Astrocyte (in vitro differentiated cells and primary cell): ENCODE measurements around the gene NFATC4. TPM values are rescaled to one million over a fixed set of nuclear protein-coding genes. Genes with fewer than 3 reads are reported as not detected.

Experiments used
- DNase-seq: peaks from one replicate; pipeline ENCODE4 v3.0.0-alpha.2; 2010; ENCODE audit warnings: low read depth
- FAIRE-seq: peaks from 2 replicates; lab custom pipeline; 2011; peaks lifted over from hg19 to GRCh38; lab: Jason Lieb, UNC
- H2AFZ ChIP-seq: 2 replicates; pipeline ENCODE4 v1.6.0; 2012; ENCODE audit warnings: low read depth, low read length, inconsistent platforms
- H3K27ac ChIP-seq: 2 replicates; pipeline ENCODE4 v1.5.1; 2011; ENCODE audit warnings: low read depth, low read length, inconsistent platforms
- H3K27me3 ChIP-seq: 2 replicates; pipeline ENCODE4 v1.6.0; 2011; ENCODE audit warnings: low read length, inconsistent platforms; ENCODE audit not compliant: insufficient read depth
- H3K36me3 ChIP-seq: 2 replicates; pipeline ENCODE4 v1.5.1; 2011; ENCODE audit warnings: low read length, inconsistent platforms; ENCODE audit not compliant: insufficient read depth
- H3K4me1 ChIP-seq: 2 replicates; pipeline ENCODE4 v1.5.1; 2011; ENCODE audit warnings: low read length, inconsistent platforms; ENCODE audit not compliant: insufficient read depth
- H3K4me2 ChIP-seq: 2 replicates; pipeline ENCODE4 v1.6.0; 2012; ENCODE audit warnings: low read length, inconsistent platforms
- H3K4me3 ChIP-seq: 2 replicates; pipeline ENCODE4 v1.5.1; 2011; ENCODE audit warnings: low read depth, mild to moderate bottlenecking, low read length, inconsistent platforms; ENCODE audit not compliant: insufficient read depth
- H3K79me2 ChIP-seq: 2 replicates; pipeline ENCODE4 v1.6.0; 2012; ENCODE audit warnings: mild to moderate bottlenecking, low read length, inconsistent platforms; ENCODE audit not compliant: insufficient read depth
- H3K9ac ChIP-seq: 2 replicates; pipeline ENCODE4 v1.6.0; 2012; ENCODE audit warnings: mild to moderate bottlenecking, low read length, inconsistent platforms
- H3K9me3 ChIP-seq: 2 replicates; pipeline ENCODE4 v1.5.1; 2012; ENCODE audit warnings: low read depth, mild to moderate bottlenecking, low read length, inconsistent platforms; ENCODE audit not compliant: insufficient read depth
- H4K20me1 ChIP-seq: 2 replicates; pipeline ENCODE4 v1.6.0; 2012; ENCODE audit warnings: low read length, inconsistent platforms; ENCODE audit not compliant: insufficient read depth
- H3K27ac Mint-ChIP-seq: one replicate; pipeline ENCODE4 v1.8.0; 2021; ENCODE audit warnings: mild to moderate bottlenecking, mixed read lengths; ENCODE audit not compliant: unreplicated experiment
- H3K27me3 Mint-ChIP-seq: one replicate; pipeline ENCODE4 v1.8.0; 2021; ENCODE audit warnings: low read depth, mixed read lengths; ENCODE audit not compliant: unreplicated experiment
- H3K36me3 Mint-ChIP-seq: one replicate; pipeline ENCODE4 v1.8.0; 2021; ENCODE audit warnings: low read depth, mixed read lengths; ENCODE audit not compliant: unreplicated experiment
- H3K4me1 Mint-ChIP-seq: one replicate; pipeline ENCODE4 v1.8.0; 2021; ENCODE audit warnings: low read depth, mixed read lengths; ENCODE audit not compliant: unreplicated experiment
- H3K4me3 Mint-ChIP-seq: one replicate; pipeline ENCODE4 v1.8.0; 2021; ENCODE audit warnings: mild to moderate bottlenecking, moderate library complexity, mixed read lengths; ENCODE audit not compliant: unreplicated experiment
- H3K9me3 Mint-ChIP-seq: one replicate; pipeline ENCODE4 v1.8.0; 2021; ENCODE audit warnings: mild to moderate bottlenecking, mixed read lengths; ENCODE audit not compliant: unreplicated experiment
- CTCF ChIP-seq: IDR thresholded peaks from 2 replicates; pipeline ENCODE4 v1.5.1; 2011; ENCODE audit warnings: low read depth, mild to moderate bottlenecking, inconsistent platforms, low read length, moderate library complexity; ENCODE audit not compliant: insufficient read depth
- EZH2 ChIP-seq: IDR thresholded peaks from 2 replicates; pipeline ENCODE4 v1.6.1; 2012; ENCODE audit warnings: mild to moderate bottlenecking, low read length, inconsistent platforms; ENCODE audit not compliant: insufficient read depth
- total RNA-seq: library from RNA; stranded (reverse); gene quantifications from 2 replicates; pipeline ENCODE4 v1.2.1, GENCODE V29; 2021

Gene NFATC4
- total RNA-seq, 1 donor from 2014 or later = 61.9 TPM

- H4K20me1 ChIP-seq = no peaks in the 10 kb centered on the region
- TF ChIP-seq EZH2 (no peak), CTCF (no peak)
- DNase-seq = no peak
- no peak overlapping the region for H3K27ac Mint-ChIP-seq
- H3K9ac ChIP-seq = no peak overlapping the region
- H3K4me1 ChIP-seq = no peaks in the 10 kb centered on the region
- H3K4me3 Mint-ChIP-seq = no peak overlapping the region
- H3K4me1 Mint-ChIP-seq = no peaks in the 10 kb centered on the region
- H3K27me3 ChIP-seq = peaks cover 26% of the 10 kb centered on the region
- peaks cover 19% of the 10 kb centered on the region for H3K27me3 Mint-ChIP-seq
- H3K9me3 ChIP-seq = no peaks in the 10 kb centered on the region
- FAIRE-seq = no peak
- no peak overlapping the region for H3K4me3 ChIP-seq
- no peak overlapping the region for H2AFZ ChIP-seq
- H3K4me2 ChIP-seq = no peak overlapping the region
- H3K36me3 ChIP-seq = no peaks in the 10 kb centered on the region
- peaks cover 17% of the 10 kb centered on the region for H3K36me3 Mint-ChIP-seq
- H3K27ac ChIP-seq = no peak overlapping the region
- H3K9me3 Mint-ChIP-seq = peaks cover 2% of the 10 kb centered on the region
- H3K79me2 ChIP-seq = no peaks in the 10 kb centered on the region
These were observed 50.0 kb downstream of the NFATC4 start for GRCh38 chr14:24417832-24418491.

- TF ChIP-seq CTCF = no peak
- TF ChIP-seq EZH2 = no peak
- no peaks in the 10 kb centered on the region for H3K4me1 ChIP-seq
- no peak overlapping the region for H3K9ac ChIP-seq
- no peaks in the 10 kb centered on the region for H3K36me3 ChIP-seq
- DNase-seq (no peak), FAIRE-seq (no peak)
- no peak overlapping the region for H2AFZ ChIP-seq
- H3K4me2 ChIP-seq = no peak overlapping the region
- H3K9me3 Mint-ChIP-seq = peaks cover 2% of the 10 kb centered on the region
- peaks cover 17% of the 10 kb centered on the region for H3K36me3 Mint-ChIP-seq
- no peaks in the 10 kb centered on the region for H3K9me3 ChIP-seq
- H3K4me3 ChIP-seq = no peak overlapping the region
- no peak overlapping the region for H3K27ac ChIP-seq
- H4K20me1 ChIP-seq = no peaks in the 10 kb centered on the region
- H3K4me1 Mint-ChIP-seq = no peaks in the 10 kb centered on the region
- peaks cover 19% of the 10 kb centered on the region for H3K27me3 Mint-ChIP-seq
- H3K27ac Mint-ChIP-seq = no peak overlapping the region
- H3K79me2 ChIP-seq = no peaks in the 10 kb centered on the region
- H3K4me3 Mint-ChIP-seq = no peak overlapping the region
- H3K27me3 ChIP-seq = peaks cover 29% of the 10 kb centered on the region
These were observed 50.5 kb downstream of the NFATC4 start for GRCh38 chr14:24418492-24418873.

GRCh38 chr14:24422261-24422660 lies 54.3 kb downstream of the NFATC4 start:
- Mint-ChIP-seq H3K27ac (no peak overlapping the region), H3K27me3 (peaks cover 15% of the 10 kb centered on the region), H3K4me1 (peaks cover 15% of the 10 kb centered on the region), H3K4me3 (no peak overlapping the region), H3K9me3 (no peaks in the 10 kb centered on the region), H3K36me3 (no peaks in the 10 kb centered on the region)
- DNase-seq (no peak), FAIRE-seq (no peak)
- Histone ChIP-seq H3K4me2 (no peak overlapping the region), H2AFZ (no peak overlapping the region), H3K9me3 (no peaks in the 10 kb centered on the region), H3K79me2 (no peaks in the 10 kb centered on the region), H3K36me3 (no peaks in the 10 kb centered on the region), H3K9ac (no peak overlapping the region), H3K4me3 (no peak overlapping the region), H4K20me1 (no peaks in the 10 kb centered on the region), H3K27ac (no peak overlapping the region), H3K4me1 (peaks cover 4% of the 10 kb centered on the region), H3K27me3 (peaks cover 29% of the 10 kb centered on the region)
- TF ChIP-seq CTCF (no peak), EZH2 (no peak)
